NCI-H146 treated with DMSO at 0.1 percent for 48 hours (cell line): ENCODE data around the gene CABP4.
"Not testable (repeated sequence)": the region's sequence is repeated elsewhere in the genome, so short reads cannot be mapped to it uniquely, and the experiment has no call there.

ENCODE experiments used
- DNase-seq: peaks from one replicate; lab custom pipeline; 2025; ENCODE audit not compliant: unreplicated experiment; lab: John Stamatoyannopoulos, UW

CABP4 gene

DNA sequence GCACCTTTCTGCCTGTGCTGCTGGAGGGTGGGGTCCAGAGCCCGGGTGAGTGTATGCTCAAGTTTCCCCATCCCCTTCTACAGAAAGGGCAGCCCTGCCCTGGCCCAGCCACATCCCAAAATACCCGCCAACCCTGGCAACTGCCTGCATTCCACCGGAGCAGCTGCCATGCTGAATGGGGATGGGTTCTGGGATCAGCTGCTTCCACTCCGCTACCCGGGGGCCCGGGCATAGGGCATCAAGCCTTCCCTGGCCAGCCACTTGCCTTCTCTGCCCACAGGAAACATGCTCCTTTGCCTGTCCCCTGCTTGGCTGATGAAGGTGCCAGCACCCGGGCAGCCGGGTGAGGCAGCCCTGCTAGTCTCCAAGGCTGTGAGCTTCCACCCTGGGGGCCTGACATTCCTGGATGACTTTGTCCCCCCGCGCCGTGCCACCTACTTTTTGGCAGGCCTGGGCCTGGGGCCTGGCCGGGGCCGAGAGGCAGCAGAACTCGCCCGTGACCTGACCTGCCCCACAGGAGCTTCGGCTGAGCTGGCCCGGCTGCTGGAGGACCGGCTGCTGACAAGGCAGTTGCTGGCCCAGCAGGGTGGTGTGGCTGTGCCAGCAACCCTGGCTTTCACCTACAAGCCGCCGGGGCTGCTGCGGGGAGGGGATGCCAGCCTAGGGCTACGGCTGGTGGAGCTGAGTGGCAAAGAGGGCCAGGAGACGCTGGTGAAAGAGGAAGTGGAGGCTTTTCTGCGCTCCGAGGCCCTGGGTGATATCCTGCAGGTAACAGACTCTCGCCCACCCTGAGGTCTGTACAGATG lies 36.5 kb upstream of the CABP4 start:
- DNase-seq, result no peak

DNA sequence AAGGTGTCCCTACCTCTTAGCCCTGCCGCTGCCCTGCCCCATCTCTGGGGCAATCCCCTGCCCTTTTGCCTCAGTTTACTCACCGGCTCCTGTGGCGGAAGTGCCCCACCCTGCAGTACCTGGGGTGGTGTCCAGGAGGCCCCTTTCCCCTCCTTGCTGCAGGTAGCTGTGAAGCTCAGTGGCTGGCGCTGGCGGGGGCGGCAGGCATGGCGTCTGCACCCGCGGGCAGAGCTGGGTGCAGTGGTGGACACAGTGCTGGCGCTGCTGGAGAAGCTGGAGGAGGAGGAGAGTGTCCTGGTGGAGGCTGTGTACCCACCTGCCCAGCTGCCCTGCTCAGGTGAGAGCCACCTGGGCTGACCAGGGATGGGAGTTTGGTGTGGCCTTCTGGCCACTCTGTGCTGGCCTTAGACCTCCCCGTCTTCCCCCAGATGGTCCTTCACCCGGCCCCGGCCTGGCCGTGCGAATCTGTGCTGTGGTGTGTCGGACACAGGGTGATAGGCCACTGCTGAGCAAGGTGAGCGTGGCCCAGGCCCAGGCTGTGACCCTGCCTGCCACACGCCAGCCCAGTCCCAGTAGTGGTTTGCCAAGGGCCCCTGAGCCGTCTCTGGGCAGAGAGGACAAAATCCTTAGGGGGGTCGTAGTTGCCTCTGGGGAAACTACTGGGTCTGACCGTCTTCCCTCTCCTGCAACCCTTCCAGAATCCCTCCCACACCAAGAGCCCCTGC lies 35.7 kb upstream of the CABP4 start:
- DNase-seq, result no peak

GRCh38 chr11:67420147-67420645 lies 35.0 kb upstream of the CABP4 start:
- no peak for DNase-seq

DNA sequence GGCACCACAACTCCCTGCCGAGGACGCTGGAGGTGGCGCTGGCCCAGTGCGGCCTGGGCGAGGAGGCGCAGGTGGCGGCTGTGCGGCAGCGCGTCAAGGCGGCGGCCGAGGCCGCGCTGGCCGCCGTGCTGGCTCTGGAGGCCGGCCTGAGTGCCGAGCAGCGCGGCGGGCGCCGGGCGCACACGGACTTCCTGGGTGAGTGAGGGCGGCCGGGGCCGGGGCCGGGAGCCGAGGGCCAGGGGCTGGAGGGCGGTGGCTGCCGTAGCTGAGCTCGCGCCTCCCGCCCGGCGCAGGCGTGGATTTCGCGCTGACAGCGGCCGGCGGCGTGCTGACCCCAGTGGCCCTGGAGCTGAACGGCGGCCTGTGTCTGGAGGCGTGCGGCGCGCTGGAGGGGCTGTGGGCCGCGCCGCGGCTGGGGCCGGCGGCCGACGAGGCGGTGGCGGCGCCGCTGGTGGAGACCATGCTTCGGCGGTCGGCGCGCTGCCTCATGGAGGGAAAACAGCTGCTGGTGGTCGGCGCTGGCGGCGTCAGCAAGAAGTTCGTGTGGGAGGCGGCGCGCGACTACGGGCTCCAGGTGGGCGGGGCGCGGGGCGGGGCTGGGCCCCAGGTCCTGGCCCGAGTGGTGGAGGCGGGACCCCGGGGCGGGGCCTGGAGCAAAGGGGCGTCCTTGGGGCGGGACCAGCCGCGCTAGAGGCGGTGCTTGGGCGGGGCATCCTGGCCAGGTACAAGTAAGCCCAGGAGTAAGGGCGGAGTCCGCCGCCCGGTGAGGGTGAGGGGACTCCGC lies 34.3 kb upstream of the CABP4 start:
- peak; percentile 92 for DNase-seq

DNA sequence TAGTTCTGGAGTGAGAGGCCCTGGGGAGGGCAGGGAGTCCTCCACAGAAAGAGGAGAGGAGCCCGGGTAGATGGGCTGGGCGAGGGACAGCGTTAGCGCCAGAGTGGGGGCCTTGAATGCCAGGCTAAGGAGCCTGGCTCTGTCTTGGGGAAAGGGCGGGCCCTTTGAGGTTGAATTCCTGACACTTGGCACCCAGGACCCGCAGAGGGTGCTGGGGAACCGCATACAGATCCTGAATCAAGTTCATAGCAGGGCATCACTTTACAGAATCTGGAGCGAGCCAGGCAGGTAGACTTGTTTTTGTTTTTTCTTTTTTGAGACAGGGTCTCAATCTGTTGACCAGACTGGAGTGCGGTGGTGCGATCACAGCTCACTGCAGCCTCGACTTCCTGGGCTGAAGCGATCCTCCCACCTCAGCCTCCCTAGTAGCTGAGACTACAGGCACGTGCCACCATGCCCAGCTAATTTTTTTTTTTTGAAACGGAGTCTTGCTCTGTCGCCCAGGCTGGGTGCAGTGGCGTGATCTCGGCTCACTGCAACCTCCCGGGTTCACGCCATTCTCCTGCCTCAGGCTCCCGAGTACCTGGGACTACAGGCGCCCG lies 33.6 kb upstream of the CABP4 start:
- DNase-seq, result no peak

- DNase-seq, result no peak
These were observed 32.3 kb upstream of the CABP4 start for GRCh38 chr11:67422891-67423290.

DNA sequence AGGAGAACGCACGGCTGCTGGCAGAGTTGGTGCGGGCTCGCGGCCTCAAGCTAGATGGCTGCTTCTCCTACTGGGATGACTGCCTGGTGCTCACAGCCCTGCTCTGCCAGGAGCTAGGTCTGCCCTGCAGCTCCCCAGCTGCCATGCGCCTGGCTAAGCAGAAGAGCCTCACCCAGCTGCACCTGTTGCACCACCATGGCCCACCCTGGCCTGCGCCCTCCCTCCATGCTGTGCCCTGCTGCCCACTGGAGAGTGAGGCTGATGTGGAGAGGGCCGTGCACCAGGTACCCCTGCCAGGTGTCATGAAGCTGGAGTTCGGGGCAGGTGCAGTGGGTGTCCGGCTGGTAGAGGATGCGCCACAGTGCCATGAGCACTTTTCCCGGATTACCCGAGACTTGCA lies 31.7 kb upstream of the CABP4 start:
- DNase-seq, result no peak

- DNase-seq, result no peak
These were observed 31.1 kb upstream of the CABP4 start for GRCh38 chr11:67423891-67424613.

GRCh38 chr11:67427364-67427859 lies 27.7 kb upstream of the CABP4 start:
- not testable (repeated sequence) for DNase-seq

DNA sequence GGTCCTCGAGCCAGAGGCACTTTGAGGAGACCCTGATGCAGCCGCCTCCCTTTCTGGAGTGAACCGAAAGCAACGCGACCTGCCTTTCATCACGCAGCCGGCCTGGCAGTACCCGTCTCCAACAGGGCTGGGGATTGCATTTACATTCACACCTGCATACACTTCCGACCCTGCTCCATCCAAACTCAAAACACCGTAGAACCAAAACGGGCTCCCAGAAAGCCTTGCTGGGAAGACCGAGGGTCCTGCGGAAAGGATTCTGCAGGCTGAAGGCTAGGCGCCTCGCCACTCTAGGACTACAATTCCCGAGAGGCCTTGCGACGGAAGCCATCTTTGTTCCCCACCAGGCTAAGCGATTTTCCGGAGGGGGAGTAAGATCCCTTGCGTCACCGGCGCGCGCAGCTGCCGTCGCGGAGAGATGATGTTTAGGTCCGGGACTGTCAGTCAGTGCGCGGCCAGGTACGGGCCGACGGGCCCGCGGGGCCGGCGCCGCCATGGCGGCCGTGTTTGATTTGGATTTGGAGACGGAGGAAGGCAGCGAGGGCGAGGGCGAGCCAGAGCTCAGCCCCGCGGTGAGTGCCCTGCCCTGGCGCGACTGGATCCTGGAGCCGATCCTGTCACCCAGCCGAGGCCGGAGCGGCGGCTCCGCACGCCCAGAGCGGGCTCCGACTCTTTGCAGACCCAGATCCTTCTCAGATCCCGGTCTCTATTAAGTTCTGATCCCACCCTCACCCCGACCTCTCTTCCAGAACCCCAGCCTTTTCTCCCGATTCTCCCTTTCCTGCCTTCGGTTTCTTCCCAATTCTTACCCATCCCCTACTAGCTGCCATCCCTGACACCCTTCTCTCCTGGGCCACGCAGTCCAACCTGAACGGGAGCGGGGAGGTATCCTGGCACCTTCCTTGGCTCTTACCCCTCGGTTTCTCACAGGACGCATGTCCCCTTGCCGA lies 26.8 kb upstream of the CABP4 start, which contains the start of gene RPS6KB2:
Gene RPS6KB2 (plus strand): TSS at position 443 of the 950 bp plus-strand sequence. CDS start 52 bp downstream, at position 495.
- peak; percentile 97 for DNase-seq

- DNase-seq, result no peak
These were observed 26.0 kb upstream of the CABP4 start for GRCh38 chr11:67429038-67429668.

- DNase-seq, result no peak
These were observed 25.4 kb upstream of the CABP4 start for GRCh38 chr11:67429722-67430121.

GRCh38 chr11:67431346-67432249 lies 23.6 kb upstream of the CABP4 start:
- DNase-seq, result no peak

- no peak for DNase-seq
These were observed 22.4 kb upstream of the CABP4 start for GRCh38 chr11:67432655-67433349.

DNA sequence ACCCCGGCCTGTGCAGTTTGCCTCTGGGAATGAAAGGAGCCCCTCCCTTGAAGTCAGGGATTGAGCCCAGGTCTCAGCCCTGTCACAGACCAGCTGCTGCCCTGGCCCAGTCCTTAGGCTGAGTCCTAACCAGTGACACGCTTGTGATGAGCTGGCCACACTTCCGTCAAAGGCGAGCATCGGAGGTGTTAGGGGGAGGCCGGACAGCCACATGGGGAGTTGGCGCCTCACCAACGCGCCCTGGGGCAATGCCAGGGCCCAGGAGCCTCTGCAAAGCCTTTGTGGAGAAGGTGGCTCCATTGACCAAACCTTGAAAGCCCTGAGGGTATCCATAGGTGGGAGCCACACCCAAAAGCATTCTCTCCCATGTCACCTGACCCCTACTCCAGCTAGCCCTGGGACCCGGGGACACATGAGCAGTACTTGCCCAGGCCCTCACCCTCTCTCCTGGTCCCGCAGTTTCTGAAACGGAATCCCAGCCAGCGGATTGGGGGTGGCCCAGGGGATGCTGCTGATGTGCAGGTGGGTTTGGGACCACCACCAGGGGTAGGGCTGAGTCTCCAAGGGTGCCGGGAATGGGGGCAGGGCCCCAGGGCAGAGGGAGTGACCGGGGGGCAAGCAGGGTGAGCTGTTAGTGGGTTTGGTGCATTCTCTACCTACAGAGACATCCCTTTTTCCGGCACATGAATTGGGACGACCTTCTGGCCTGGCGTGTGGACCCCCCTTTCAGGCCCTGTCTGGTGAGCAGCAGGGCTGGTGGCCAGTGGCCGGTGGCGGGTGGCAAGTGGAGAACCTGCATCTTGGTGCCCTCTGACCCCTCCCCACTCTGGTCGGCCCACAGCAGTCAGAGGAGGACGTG lies 21.4 kb upstream of the CABP4 start:
- no peak for DNase-seq

DNA sequence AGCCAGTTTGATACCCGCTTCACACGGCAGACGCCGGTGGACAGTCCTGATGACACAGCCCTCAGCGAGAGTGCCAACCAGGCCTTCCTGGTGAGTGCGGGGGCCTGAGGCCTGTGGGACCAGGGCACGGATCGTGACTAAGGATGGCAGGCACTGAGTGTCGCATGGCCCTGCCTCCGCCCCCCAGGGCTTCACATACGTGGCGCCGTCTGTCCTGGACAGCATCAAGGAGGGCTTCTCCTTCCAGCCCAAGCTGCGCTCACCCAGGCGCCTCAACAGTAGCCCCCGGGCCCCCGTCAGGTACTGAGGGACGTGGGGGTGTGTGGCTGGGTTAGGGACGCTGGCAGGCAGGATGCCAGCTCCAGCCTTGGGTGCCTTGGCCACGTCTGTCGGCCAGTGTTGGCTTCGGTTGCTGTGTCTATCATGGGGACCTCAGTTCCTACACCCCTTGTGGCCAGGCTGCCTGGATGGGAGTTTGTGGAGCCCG lies 20.7 kb upstream of the CABP4 start:
- DNase-seq, result no peak
